ENCODE data around the gene ASCL2. TPM values are rescaled to one million over a fixed set of nuclear protein-coding genes. Genes with fewer than 3 reads are reported as not detected.

ASCL2 gene
- total RNA-seq, 2 experiments from 2014 or later = not detected

DNA sequence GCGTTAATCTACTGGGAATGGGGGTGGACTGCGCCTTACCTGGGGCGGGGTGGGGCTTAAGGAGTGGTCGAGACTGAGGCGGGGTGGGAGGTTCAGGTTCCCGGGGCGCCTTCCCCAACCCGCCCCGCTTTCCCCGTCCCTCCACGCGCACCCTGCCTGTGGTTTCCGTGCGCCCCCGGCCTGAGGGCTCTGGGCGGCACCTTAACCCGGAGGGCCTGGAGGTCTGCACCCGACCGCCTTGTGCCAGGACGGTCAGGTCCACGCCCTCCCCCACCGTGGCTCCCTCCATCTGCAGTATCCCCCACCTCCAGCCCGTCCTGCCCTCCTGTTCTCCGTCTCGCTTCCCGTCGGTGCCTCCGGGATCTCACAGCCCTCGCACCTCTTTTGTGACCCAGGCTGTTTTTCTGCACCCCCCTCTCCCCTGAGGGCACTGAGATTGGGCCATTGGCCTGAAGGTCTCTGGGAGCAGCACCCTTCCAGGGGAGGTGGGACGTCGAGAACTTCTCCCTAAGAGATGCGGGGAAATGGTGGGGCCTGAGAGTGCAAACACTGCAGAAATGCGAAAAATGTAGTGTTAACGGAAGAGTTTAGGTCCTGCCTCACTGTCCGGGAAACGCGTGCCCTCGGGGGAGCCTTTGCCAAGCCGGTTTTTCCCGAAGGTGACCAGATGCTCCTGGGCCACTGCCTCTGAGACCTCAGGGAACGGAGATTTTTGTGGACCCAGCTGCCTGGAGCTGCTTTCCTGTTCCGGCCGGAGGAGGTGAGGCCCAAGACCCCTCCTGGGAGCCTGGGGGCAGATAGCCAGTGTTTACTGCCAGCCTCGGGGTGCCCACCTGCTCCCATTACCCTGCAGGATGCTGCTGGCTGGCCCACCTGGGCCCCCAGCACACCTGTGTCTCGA, 1.2 kb upstream of the ASCL2 start:
- Histone ChIP-seq H3K4me3 (ENCODE audit: low read length) (no peak overlapping the region), H3K27ac (ENCODE audit: low read depth in 1 of 2, low read length in 2 of 2) (no peak overlapping the region), H3K36me3 (ENCODE audit: insufficient read depth, low read length) (no peaks in the 10 kb centered on the region), H3K27me3 (ENCODE audit: control insufficient read depth in 1 of 2, insufficient read depth in 2 of 2, low read length in 2 of 2) (peaks cover 31 to 35% of the 10 kb centered on the region in 2 experiments), H3K4me1 (ENCODE audit: insufficient read depth, low read length) (peaks cover 39% of the 10 kb centered on the region), H3K9me3 (ENCODE audit: control insufficient read depth in 1 of 2, insufficient read depth in 1 of 2, low read length in 2 of 2) (peaks cover 0 to 34% of the 10 kb centered on the region in 2 experiments)
- TF ChIP-seq, protein P1, sequence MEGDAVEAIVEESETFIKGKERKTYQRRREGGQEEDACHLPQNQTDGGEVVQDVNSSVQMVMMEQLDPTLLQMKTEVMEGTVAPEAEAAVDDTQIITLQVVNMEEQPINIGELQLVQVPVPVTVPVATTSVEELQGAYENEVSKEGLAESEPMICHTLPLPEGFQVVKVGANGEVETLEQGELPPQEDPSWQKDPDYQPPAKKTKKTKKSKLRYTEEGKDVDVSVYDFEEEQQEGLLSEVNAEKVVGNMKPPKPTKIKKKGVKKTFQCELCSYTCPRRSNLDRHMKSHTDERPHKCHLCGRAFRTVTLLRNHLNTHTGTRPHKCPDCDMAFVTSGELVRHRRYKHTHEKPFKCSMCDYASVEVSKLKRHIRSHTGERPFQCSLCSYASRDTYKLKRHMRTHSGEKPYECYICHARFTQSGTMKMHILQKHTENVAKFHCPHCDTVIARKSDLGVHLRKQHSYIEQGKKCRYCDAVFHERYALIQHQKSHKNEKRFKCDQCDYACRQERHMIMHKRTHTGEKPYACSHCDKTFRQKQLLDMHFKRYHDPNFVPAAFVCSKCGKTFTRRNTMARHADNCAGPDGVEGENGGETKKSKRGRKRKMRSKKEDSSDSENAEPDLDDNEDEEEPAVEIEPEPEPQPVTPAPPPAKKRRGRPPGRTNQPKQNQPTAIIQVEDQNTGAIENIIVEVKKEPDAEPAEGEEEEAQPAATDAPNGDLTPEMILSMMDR (IDR thresholded peaks at IDR 0.05) = no peak
- H3K9me3 Mint-ChIP-seq = no peaks in the 10 kb centered on the region
- ATAC-seq (ENCODE audit: poor library complexity) (no peak), DNase-seq (no peak)
- ChIA-PET CTCF (no interaction called here), POLR2A (no interaction called here)
- peaks cover 4% of the 10 kb centered on the region for H3K4me1 Mint-ChIP-seq (ENCODE audit: low read depth)
- intact Hi-C loops (cut with DNase I, micrococcal nuclease) = no loop called here
- H3K4me3 Mint-ChIP-seq = peak overlapping the region; percentile 45
- no peaks in the 10 kb centered on the region for H3K36me3 Mint-ChIP-seq (ENCODE audit: low read depth)
- H3K27me3 Mint-ChIP-seq = peaks cover 30% of the 10 kb centered on the region
- no peak overlapping the region for H3K27ac Mint-ChIP-seq

DNA sequence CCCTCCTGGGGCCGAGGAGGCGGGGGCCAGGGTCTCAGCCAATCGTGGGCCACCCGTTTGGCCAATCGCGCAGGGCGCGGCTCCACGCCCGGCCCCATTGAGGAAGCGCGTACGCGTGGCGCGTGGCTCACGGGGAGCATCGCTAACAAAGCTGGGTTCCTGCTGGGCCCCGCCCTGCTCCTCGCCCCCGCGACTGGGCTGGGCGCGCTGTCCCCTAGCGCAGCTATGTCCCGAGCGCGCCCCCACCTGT, 614 bp upstream of the ASCL2 start:
- Histone ChIP-seq H3K36me3 (ENCODE audit: insufficient read depth, low read length) (no peaks in the 10 kb centered on the region), H3K4me1 (ENCODE audit: insufficient read depth, low read length) (peaks cover 44% of the 10 kb centered on the region), H3K27me3 (ENCODE audit: control insufficient read depth in 1 of 2, insufficient read depth in 2 of 2, low read length in 2 of 2) (peaks cover 29 to 35% of the 10 kb centered on the region in 2 experiments), H3K4me3 (ENCODE audit: low read length) (no peak overlapping the region), H3K27ac (ENCODE audit: low read depth in 1 of 2, low read length in 2 of 2) (no peak overlapping the region), H3K9me3 (ENCODE audit: control insufficient read depth in 1 of 2, insufficient read depth in 1 of 2, low read length in 2 of 2) (peaks cover 0 to 34% of the 10 kb centered on the region in 2 experiments)
- ChIA-PET POLR2A (no interaction called here), CTCF (no interaction called here)
- TF ChIP-seq, protein P1 (IDR thresholded peaks at IDR 0.05) = no peak
- intact Hi-C loops (cut with DNase I, micrococcal nuclease) = no loop called here
- Mint-ChIP-seq H3K9me3 (no peaks in the 10 kb centered on the region), H3K27me3 (peaks cover 34% of the 10 kb centered on the region), H3K4me3 (no peak overlapping the region), H3K4me1 (ENCODE audit: low read depth) (peaks cover 10% of the 10 kb centered on the region), H3K27ac (no peak overlapping the region), H3K36me3 (ENCODE audit: low read depth) (no peaks in the 10 kb centered on the region)
- DNase-seq (peak in 7 of 14 experiments; percentile 17 to 73 (median 51)), ATAC-seq (ENCODE audit: poor library complexity) (peak; percentile 49)

DNA sequence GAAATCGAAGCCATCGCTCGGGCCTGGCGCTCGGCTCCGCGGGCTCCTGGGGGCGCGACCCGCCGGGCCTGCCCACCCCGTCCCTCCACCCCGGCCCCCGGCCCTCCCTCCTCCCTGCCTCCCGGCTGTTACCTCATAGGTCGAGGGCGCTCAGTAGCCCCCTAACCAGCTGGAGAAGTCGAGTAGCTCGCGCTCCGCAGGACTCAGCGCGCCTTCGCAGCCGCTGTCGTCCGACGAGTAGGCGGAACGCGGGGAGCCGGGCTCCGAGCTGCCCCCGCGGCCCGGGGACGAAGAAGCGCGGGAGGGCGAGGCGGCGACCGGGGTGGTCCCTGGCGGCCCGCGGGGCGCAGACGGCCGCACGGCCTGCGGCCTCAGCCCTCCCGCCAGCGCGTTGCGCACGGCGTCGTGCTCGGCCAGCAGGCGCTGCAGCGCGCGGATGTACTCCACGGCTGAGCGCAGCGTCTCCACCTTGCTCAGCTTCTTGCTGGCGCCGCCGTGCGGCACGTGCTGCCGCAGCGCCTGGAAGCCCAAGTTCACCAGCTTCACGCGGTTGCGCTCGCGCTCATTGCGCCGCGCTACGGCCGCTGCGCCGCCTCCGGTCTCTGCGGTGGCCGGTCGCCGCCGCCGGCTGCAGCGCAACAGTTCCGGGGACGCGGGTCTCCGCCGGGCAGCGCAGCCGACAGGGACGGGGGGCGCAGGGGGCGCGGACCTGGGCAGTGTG, 627 bp downstream of the ASCL2 start:
- Mint-ChIP-seq H3K9me3 (no peaks in the 10 kb centered on the region), H3K36me3 (ENCODE audit: low read depth) (no peaks in the 10 kb centered on the region), H3K4me1 (ENCODE audit: low read depth) (peaks cover 19% of the 10 kb centered on the region), H3K27me3 (peaks cover 42% of the 10 kb centered on the region), H3K4me3 (no peak overlapping the region), H3K27ac (no peak overlapping the region)
- Histone ChIP-seq H3K36me3 (ENCODE audit: insufficient read depth, low read length) (no peaks in the 10 kb centered on the region), H3K9me3 (ENCODE audit: control insufficient read depth in 1 of 2, insufficient read depth in 1 of 2, low read length in 2 of 2) (peaks cover 0 to 25% of the 10 kb centered on the region in 2 experiments), H3K27ac (ENCODE audit: low read depth in 1 of 2, low read length in 2 of 2) (no peak overlapping the region), H3K4me3 (ENCODE audit: low read length) (peak overlapping the region; percentile 42), H3K4me1 (ENCODE audit: insufficient read depth, low read length) (peaks cover 54% of the 10 kb centered on the region), H3K27me3 (ENCODE audit: control insufficient read depth in 1 of 2, insufficient read depth in 2 of 2, low read length in 2 of 2) (peaks cover 29 to 35% of the 10 kb centered on the region in 2 experiments)
- intact Hi-C loops (cut with DNase I, micrococcal nuclease) = loop anchor here in 1 of 2 experiments (2.0 kb wide), 1 partner anchor 73 kb away; no protein-coding TSS in a partner anchor
- TF ChIP-seq, protein P1 (IDR thresholded peaks at IDR 0.05) = no peak
- DNase-seq = peak in 11 of 14 experiments; percentile 13 to 80 (median 33)
- ChIA-PET POLR2A (interaction anchor here (0.9 to 1.7 kb wide), 2 partner anchors 32 to 131 kb away, joined by 3 to 4 read pairs; partner anchors contain the start of genes C11orf21, TSPAN32 and TSSC4), CTCF (no interaction called here)
- peak; percentile 65 for ATAC-seq (ENCODE audit: poor library complexity)

Measured in CD4-positive, alpha-beta T cell (primary cell).